NCI-H2227 (cell line): ENCODE measurements around the gene ZNF558.
"Not testable (repeated sequence)": the region's sequence is repeated elsewhere in the genome, so short reads cannot be mapped to it uniquely, and the experiment has no call there.

Source experiments
- DNase-seq: peaks from one replicate; lab custom pipeline; 2025; ENCODE audit not compliant: unreplicated experiment; lab: John Stamatoyannopoulos, UW

Gene ZNF558

DNA sequence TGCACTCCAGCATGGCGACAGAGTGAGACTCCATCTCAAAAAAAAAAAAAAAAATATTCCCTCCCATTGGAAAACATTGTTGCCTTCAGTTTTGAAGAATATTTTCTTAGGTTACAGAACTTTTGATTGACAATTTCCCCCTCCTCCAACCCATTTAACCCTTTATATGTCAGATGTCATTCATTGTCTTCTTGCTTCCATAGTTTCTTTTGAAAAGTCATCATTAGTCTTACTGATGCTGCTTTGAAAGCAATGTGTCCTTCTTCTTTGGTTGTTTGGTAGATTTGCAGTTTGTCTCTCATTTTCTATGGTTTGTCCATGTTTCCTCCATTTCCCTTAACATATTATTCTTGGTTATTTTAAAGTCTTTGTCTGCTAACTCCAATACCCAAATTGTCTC, 25.4 kb downstream of the ZNF558 start:
- no peak for DNase-seq

DNA sequence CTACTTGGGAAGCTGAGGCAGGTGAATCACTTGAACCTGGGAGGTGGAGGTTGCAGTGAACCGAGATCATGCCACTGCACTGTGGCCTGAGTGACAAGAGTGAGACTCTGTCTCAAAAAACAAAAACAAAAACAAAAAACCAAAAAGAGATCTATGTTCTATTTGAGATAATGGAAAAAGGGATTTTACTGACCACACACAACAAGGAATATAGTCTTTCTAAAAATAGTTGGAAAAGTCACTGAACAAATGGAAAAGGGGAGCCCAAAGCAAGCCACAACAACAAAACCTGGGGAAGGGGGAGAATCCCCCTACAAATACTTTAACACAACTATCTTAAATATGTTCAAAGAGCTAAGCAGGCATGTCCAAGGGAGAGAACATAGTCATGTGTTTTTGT, 37.3 kb downstream of the ZNF558 start:
- no peak for DNase-seq

DNA sequence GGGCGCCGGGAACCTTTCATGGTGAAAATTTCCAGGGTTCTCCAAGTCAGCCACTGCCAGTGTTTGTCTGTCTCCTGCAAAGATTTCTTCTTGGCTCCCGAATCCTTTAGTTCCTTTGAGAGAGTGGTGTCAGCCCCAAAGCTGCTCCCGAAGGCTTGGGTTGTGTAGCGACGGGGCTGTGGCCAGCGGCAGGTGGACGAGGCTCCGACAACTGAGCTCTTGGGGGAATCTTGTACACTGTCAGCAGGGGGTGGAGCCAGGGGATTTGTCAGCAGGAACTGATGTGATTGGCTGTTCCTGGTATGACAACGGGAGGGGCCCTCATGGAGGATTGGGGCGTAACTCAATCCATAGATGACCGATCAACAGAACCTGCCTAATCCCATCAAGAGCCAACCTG, 58.5 kb downstream of the ZNF558 start:
- not testable (repeated sequence) for DNase-seq

DNA sequence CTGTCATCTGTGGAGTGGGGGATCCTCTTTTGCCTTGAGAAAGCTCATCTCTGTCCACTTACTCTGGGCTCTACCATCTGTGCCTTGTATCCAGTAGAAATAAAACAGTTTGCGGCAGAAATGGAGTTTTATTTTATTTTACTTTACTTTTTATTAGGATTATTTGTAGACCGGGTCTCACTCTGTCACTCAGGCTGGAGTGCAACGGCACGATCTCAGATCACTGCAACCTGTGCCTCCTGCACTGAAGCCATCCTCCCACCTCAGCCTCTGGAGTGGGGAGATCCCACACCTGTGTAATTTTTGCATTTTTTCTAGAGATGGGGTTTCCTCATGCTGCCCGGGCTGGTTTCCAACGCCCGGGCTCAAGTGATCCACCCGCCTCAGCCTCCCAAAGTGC, 62.8 kb downstream of the ZNF558 start:
- DNase-seq: not testable (repeated sequence)

DNA sequence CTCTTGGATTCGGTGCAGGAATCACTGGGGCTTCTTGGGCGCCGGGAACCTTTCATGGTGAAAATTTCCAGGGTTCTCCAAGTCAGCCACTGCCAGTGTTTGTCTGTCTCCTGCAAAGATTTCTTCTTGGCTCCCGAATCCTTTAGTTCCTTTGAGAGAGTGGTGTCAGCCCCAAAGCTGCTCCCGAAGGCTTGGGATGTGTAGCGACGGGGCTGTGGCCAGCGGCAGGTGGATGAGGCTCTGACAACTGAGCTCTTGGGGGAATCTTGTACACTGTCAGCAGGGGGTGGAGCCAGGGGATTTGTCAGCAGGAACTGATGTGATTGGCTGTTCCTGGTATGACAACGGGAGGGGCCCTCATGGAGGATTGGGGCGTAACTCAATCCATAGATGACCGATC, 64.8 kb downstream of the ZNF558 start:
- DNase-seq: not testable (repeated sequence)
